ENCODE results near the gene STXBP5.

Gene STXBP5

GRCh38 chr6:147194652-147195411, 9.4 kb upstream of the STXBP5 start:
- DNase-seq (ENCODE audit: insufficient read length, low spot score), result no peak
- no peak for TF ChIP-seq POLR2A (IDR thresholded peaks at IDR 0.05; ENCODE audit: low read depth, low read length)
- no peak for FAIRE-seq

GRCh38 chr6:147195510-147195909, 8.7 kb upstream of the STXBP5 start:
- no peak for DNase-seq (ENCODE audit: insufficient read length, low spot score)
- no peak for FAIRE-seq
- TF ChIP-seq POLR2A (IDR thresholded peaks at IDR 0.05; ENCODE audit: low read depth, low read length), result no peak

DNA sequence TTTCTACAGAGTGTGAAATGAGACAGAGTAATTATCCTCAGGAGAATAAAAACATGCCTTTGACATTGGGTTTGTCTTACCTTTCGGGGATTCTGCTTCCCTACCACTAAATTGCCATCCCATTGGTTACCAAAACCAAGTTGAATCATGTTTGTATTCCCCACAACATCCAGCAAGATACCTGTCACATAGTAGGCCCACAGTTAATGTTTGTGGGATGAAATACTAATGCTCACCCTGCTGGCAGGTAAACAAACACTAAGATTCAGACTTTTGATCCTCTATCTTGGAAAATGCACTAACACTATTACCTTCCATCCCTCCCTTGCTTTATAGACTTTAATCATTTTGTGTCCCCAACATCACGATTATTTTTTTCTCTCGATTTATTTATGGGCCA, 8.2 kb upstream of the STXBP5 start:
- FAIRE-seq, result no peak
- no peak for DNase-seq (ENCODE audit: insufficient read length, low spot score)
- TF ChIP-seq POLR2A (IDR thresholded peaks at IDR 0.05; ENCODE audit: low read depth, low read length), result no peak

GRCh38 chr6:147200711-147201110, 3.5 kb upstream of the STXBP5 start:
- FAIRE-seq, result no peak
- no peak for DNase-seq (ENCODE audit: insufficient read length, low spot score)
- TF ChIP-seq POLR2A (IDR thresholded peaks at IDR 0.05; ENCODE audit: low read depth, low read length), result no peak

DNA sequence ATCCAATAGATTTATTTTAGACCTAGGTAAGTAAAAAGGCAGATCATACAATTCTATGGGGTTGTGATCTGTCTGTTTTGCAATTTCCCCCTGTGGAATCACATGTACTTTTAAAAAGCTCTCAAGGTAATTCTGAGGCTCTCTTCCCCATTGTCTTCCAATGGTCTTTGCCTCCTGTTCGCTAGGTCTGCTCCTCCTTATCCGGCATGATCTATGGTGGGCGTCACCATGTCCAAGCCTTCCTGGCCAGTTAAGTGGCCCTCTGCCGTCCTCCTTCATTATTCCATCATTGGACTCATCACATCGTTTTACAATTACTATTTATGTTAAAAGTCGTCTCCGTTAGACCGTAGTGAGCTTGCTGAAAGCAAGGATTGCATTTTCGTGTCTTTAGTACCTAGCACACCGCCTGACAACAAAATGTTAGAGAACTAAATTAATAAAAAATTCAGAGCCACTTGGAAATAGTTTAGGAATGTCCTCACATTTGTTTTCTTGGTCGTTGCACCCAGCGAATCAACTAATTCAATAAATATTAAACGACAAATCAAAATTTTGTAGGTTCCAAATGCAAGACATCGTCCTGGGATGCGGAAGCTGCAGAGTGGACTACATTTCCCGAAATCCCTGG, 2.2 kb upstream of the STXBP5 start:
- DNase-seq (ENCODE audit: insufficient read length, low spot score) (peak; percentile 35), FAIRE-seq (peak; percentile 61)
- TF ChIP-seq POLR2A (IDR thresholded peaks at IDR 0.05; ENCODE audit: low read depth, low read length), result 0 out of 2 replicates have a peak, but pooled peaks have one; percentile 18

GRCh38 chr6:147202516-147203310, 1.5 kb upstream of the STXBP5 start:
- DNase-seq (ENCODE audit: insufficient read length, low spot score), result peak; percentile 86
- TF ChIP-seq POLR2A (IDR thresholded peaks at IDR 0.05; ENCODE audit: low read depth, low read length), result peak; percentile 60; the same call in 1 of the 2 replicates
- FAIRE-seq, result no peak

DNA sequence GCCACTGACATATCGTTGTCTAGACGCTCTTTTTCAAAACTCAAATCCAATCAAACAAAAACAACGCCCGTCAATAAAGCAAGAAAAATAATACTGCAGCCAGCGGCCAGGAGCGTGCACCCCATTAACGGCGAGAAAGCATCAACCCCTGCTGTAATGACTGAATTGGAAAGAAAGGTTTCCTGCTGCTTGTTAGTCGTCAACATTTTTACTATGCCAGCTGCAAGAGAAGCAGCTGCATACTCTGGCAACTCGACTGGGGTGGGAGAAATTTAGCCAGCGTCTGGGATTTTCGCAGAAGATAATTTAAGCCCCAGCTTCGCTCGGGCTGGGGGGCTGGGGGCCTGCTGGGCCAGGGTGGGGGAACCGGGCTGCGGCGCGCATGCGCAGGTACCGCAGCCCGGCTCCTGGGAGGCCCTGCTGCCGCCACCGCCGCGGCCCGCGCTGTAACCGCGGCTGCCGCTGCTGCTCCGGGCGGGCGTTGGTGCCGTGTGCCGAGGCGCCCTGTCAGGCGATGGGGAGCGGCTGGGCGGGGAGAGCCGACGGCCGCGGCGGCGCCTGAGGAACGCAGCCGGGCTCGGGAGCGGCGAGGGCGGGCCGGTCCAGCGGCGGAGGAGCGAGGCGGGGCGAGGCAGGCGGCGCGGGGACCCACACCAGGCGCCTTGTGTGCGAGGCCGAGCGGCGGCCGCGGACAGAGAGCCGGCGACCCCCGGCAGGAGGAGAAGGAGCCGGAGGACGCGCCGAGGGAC, 732 bp upstream of the STXBP5 start:
- peak; percentile 52 for DNase-seq (ENCODE audit: insufficient read length, low spot score)
- peak; percentile 88 for TF ChIP-seq POLR2A (IDR thresholded peaks at IDR 0.05; ENCODE audit: low read depth, low read length)

GRCh38 chr6:147204843-147205311, 660 bp downstream of the STXBP5 start:
- DNase-seq (ENCODE audit: insufficient read length, low spot score) (no peak), FAIRE-seq (no peak)
- no peak for TF ChIP-seq POLR2A (IDR thresholded peaks at IDR 0.05; ENCODE audit: low read depth, low read length)

More for the DNA sequence above, 732 bp upstream of the STXBP5 start:
- FAIRE-seq, result no peak

GRCh38 chr6:147205690-147206600, 1.7 kb downstream of the STXBP5 start:
- FAIRE-seq (no peak), DNase-seq (ENCODE audit: insufficient read length, low spot score) (peak; percentile 17)
- TF ChIP-seq POLR2A (IDR thresholded peaks at IDR 0.05; ENCODE audit: low read depth, low read length), result no peak

DNA sequence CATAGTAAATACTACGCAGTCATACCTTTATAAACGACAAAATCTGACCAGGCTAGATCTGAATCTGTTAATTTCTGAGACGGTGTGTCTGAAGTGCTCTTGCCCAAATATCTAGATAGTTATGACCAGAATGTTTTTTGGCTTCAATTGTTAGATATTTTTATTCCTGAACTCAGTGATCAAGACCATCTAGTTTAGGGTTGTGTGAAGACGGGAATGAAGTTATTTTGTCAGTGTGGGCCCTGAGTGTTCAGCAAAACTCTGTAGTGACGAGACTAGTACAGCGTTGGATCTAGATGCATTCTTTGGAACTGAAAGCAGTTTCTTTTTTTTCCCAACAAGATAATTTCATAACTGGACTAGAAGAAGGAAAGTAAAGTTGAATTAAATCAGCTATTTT, 3.1 kb downstream of the STXBP5 start:
- DNase-seq (ENCODE audit: insufficient read length, low spot score) (no peak), FAIRE-seq (no peak)
- TF ChIP-seq POLR2A (IDR thresholded peaks at IDR 0.05; ENCODE audit: low read depth, low read length), result no peak

DNA sequence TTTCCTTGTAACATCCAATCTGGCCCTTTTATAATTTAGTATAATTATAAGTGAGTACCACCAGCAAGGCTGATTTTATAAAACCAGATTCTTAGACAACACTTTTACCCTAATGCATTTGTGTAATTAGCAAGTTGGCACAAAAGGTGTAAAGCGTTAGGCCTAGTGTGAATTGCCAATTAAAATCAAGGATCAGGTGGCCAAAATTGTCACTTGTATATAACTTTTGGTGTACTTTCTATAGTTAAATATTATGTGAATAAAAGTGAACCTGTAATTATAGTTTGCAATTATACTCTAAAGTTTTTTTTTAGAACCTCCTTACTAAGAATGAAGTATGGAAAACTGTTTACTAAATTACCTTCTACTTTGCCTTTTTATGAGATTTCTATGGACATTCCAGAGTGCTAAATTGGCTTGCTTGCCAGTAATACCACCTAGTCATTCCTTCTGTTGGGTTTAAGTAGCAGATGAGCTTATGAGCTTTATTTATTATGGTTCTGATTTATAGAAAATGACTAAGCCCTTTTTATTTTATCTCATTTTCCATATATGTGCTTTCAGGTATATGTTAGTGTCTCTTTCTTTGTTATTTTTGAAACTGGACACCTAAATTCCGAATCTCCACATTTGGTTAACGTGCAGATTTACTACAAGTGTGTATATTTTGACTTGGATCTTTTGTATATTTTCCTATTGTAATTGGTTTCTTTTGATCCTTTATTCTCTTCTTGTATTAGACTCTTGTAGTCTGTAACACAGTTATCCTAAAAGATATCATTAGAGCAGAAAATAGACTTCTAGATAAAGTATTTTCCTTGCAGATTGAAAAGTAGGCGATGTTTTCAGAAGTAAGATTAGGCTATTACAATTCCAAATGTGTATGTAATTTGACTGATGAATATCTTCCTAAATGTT, 3.9 kb downstream of the STXBP5 start:
- no peak for FAIRE-seq
- TF ChIP-seq POLR2A (IDR thresholded peaks at IDR 0.05; ENCODE audit: low read depth, low read length), result no peak
- DNase-seq (ENCODE audit: insufficient read length, low spot score), result no peak
